Right renal pelvis (tissue), 4 donors: ENCODE data around the gene KIRREL3. TPM values are rescaled to one million over a fixed set of nuclear protein-coding genes. Genes with fewer than 3 reads are reported as not detected.

Experiments
- DNase-seq, 4 donors: peaks; one replicate each; pipeline ENCODE4 v3.0.0-alpha.2; 2013; ENCODE audit warnings: low read depth in 4 of 4, low spot score in 3 of 4, missing footprints in 1 of 4
- polyA plus RNA-seq, 4 donors: library from polyadenylated mRNA; unstranded; fragments of 120-200 nt; gene quantifications; one replicate each; pipeline ENCODE4 v1.2.1, GENCODE V29; 2013; ENCODE audit not compliant: insufficient read length in 4 of 4

The KIRREL3 gene
- polyA plus RNA-seq, 4 donors: 1.4 to 2.3 (median 1.8) TPM

- no peak for DNase-seq
Measured at GRCh38 chr11:126560221-126560620, 440.3 kb downstream of the KIRREL3 start.

DNA sequence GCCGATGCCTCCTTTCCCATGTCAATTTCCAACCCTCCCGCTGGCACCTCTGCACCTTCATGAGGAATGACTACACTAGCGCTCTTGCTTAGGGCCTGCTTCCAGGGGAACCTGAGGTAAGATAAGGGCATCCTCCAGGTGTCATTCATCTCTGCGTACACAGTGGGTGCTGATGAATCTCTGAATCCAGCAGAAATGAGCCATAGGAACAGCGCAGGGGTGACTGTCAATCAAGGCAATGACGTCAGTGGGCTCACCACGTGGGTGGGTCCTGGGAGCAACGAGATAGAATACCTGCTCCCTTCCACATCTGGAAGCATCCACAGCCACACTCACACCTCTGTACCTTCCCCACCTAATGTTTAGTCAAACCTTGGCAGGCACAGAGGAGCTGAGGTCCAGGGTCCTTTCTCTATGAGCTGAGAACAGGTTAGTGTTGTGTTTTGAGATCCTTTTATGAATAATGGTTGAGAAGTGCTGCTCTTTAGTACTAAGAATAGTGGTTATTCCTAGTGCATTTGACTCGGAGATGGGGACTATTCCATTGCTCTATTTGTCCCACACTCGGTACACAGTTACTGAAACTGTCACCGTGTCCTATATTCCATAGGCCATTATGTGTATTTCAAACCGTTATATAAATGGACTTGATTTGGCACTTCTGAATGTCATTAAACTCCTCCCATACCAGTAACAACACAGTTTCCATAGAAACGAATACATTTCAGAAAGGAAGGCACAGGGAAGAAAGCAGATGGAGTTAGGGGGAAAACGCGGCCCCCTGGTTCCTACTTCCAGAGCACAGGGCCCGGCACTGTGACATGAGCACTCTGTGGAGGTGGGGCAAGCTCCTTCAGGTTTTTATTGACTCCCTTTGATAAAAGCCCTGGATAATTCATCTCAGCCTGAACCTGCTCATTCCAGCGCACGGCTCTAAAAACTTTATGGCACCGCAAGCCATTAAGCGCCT is 451.7 kb downstream of the KIRREL3 start:
- no peak for DNase-seq

DNA sequence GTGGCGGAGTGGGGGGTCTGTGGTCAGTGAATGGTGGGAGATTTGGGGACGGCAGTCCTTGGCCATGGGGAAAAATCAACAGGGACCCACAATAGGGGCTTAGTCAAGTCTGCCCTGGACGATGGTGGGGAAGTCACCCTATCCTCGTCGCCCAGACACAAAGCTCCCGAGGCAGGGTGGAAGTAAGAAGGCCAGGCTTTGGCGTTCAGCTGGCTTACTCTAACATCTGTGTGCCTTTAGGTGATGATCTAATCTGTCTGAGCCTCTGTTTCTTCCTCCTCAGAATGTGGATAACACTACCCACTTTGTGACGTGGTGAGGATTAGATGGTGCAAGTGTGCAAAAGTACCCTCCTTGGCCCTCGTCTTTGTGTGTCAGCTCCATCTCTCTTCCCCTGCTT is 452.9 kb downstream of the KIRREL3 start:
- no peak for DNase-seq

- no peak for DNase-seq
Measured at GRCh38 chr11:126547161-126547560, 453.4 kb downstream of the KIRREL3 start.

GRCh38 chr11:126546694-126547093 is 453.9 kb downstream of the KIRREL3 start:
- DNase-seq: no peak

DNA sequence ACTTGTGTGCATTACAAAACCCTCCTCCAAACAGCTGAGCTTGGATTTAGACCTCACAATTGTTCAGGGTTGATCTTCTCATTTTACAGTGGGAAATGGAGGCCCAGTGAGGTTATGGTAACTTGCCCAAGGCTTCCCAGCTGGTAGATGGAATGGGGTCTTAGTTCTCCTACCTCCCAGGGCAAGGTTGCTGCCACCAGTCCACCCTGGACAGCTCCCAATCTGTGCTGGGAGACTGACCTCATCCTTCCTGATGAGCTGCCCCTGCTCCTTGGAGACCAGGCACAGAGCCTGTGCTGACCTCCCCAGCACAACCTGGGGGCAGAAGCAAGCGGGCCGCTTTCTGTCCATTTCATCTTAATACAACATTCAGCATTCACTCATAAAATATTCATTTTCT is 454.4 kb downstream of the KIRREL3 start:
- no peak for DNase-seq

DNA sequence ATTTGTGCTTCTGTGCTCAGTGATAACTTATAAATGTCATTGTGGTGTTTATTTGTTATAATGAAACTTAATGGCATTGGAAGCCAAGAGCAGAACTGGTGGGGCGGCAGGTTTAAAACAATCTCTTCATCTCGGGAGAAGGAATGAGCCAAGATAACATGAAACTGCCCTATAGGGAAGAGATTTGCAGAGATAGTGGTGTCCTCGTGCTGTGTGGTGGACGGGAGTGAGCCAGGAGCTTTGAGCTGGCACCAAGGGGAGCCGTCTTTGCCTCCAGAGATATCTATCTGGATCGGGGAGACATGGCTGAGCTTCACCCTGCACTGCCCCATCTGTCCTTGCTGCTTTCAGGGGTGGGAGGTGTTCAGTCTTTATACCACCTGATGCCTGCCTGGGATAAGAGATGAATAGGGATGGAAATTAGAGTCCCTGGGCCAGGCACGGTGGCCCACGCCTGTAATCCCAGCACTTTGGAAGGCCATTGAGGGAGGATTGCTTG is 455.5 kb downstream of the KIRREL3 start:
- DNase-seq: no peak

DNA sequence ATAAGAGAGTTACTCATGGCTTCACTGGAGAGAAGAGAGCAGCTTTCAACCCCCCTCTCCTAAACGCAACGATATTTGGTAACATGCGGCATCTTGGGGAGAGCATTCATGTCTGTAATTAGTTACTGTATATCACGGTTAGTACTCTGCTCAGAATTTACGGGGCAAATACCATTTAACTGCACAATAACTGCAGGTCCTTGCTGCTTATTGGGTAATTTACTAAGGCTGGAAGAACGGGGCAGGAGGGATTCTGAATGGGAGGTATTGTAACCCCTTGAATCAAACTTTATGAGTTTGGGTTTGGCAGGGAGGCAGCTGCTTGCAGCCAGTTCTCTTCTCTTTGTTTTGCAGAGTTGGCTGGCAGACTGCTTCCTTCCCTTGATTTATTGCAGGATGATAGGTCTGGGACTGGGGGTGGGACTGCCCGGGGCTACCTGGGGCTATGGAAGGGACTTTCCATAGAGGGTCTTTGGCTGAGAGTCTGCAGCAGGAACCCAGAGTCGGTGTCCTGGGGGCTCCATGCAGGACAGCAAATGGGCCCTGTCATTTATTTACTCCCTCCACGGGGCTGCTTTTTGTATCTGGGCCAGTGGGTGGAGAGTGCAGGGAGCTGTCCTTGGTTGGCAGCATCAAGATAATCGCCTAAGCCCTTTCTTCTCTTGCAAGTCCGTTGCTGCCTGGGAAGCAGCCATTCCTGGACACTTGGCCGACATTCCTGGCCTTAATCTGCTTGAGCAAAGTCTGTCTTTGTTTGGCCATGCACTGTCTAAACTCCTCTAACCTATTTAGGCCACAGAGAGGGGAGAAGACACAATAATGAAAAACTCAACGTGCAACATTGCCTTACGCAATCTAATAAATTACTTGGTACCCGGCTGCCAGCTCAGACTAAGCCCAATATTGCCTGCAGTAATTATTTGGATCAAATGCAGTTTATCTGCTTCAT is 456.2 kb downstream of the KIRREL3 start:
- peak; percentile 18 to 30 (median 28) for DNase-seq

GRCh38 chr11:126543691-126544090 is 456.9 kb downstream of the KIRREL3 start:
- no peak for DNase-seq

GRCh38 chr11:126542334-126543015 is 458.1 kb downstream of the KIRREL3 start:
- DNase-seq: no peak

DNA sequence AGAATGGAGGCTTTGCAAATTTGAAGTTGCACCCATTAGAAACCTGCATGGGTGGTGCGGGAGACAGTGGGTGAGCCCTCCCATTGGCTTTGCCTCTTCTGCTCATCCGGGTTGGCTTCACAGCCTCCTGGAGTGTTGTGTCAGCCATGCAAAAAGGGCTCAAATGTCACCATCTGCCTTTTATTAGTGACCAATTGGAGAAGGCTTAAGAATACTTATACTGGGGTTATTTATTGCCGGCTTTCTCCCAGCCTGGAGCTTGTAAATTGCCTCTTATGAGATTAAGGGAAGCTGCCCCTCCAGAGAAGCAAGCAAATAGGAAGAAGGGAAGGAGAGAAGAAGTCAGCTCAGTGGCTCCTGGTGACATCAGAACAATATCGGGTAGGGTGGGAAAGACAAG is 462.5 kb downstream of the KIRREL3 start:
- DNase-seq: no peak

DNA sequence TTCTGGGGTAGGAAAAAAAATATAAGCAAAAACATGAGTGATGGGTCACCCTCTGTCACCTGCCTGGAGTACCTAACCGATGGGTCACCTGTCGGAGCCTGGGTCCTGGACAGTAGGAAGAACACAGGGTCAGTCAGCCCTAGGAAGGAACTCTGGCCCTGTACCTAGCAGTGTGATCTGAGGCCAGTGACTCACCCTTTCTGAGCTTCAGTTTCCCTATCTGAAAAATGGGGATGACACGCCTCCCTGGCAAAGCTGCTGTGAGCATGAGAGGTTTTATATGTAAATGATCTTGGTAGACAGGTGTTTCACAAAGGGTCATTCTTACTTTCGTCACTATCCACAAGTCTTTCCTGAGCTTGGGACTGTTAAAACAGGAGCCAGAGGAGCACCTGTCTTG is 463.1 kb downstream of the KIRREL3 start:
- DNase-seq: no peak

DNA sequence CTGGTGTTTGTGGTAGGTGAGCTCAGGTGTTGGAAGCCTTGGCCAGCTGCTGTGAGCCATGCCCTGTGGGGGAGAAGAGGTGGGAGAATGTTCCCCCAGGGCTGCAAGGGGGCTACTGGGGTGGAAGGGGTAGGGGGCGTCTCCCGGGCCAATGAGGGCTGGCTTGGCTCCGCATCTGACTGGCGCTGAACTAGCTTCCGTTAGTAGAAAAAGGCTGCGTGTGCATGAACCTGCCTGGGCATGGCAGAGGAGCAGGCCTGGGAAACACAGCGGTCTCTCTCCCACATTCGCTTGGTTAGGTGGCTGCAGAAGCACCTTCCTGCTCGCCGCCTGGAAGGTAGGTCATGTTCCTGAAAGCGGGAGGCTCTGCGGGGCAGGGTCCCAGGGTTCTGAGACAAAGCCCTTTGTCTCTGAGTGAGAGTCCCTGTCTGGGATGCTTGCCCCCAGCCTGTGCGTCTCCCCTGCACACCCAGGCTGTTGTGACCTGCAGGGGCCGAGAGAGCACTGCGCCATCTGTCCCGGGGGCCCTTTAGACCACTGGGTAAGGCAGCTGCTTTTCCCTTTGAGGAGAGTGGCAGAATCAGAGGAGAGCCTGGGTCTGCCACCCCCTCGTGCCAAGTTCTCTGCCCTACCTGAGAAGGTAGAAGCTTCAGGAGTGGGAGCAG is 466.3 kb downstream of the KIRREL3 start:
- no peak for DNase-seq

GRCh38 chr11:126533560-126533959 is 467.0 kb downstream of the KIRREL3 start:
- DNase-seq: no peak

DNA sequence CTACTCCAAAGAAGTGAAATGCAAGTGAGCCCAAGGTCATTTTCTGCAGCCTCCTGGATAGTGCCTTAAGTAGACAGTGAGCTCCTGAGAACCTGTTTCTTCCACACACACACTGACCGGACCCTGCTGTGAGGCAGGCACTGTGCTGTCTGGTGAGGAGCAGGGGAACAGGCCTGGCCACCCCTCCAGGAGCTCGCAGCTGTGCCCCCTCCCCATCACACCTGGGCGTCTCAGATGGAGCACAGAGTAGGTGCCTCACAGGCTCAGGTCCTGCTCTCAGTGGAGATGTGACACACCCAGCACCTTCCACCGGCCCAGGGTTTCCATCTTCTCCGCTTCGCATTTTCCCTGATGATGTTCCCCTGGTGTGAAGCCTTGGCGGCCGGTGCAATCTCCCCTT is 470.2 kb downstream of the KIRREL3 start:
- no peak for DNase-seq

GRCh38 chr11:126529037-126529436 is 471.5 kb downstream of the KIRREL3 start:
- DNase-seq: no peak

- no peak for DNase-seq
Measured at GRCh38 chr11:126528075-126528474, 472.5 kb downstream of the KIRREL3 start.

- DNase-seq: no peak
Measured at GRCh38 chr11:126527651-126528050, 472.9 kb downstream of the KIRREL3 start.

DNA sequence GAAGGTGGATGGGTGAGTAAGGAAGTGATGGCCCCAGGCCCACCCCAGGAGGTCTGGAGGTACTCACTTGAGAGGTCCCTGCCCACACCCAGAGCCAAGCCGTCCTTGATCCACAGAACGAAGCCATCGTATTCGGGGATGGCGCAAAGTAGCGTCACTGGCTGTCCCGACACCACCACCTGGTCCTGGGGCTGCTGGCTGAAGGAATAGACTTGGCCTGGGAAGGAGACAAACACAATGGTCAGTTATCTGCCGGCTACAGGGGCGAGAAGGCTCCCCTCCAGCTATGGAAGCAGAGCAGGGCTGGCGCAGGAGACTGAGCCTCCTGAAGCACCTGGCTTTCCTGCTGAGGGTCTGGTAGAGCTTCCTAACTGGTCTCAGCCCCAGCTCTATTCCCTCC is 474.1 kb downstream of the KIRREL3 start:
- DNase-seq: no peak

GRCh38 chr11:126525702-126526101 is 474.9 kb downstream of the KIRREL3 start:
- no peak for DNase-seq
